ENCODE data around the gene ORC2. TPM values are rescaled to one million over a fixed set of nuclear protein-coding genes. Genes with fewer than 3 reads are reported as not detected.

The ORC2 gene
- total RNA-seq, 1 donor from 2014 or later, result 21.6 TPM

DNA sequence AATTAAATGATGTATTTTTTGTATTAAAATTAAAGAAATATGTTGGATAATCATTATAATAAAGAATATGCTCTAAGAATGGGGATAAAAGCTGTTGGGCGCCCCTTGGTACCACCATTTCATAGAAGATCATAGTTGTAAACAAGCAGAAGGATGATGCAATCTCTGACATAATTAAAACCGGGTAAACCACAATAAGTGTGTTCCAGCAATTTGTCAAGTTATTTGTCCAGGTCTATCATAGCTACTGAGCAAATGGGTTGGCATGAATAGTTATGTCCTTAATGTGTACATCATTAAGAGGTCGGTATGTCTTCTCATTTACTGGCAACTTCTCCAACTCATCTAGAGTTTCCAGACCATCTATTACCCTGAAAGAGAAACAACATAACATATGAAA lies 92.3 kb downstream of the ORC2 start:
- Histone ChIP-seq H3K27me3 (no peaks in the 10 kb centered on the region), H3K27ac (no peak overlapping the region), H3K4me1 (peaks cover 15% of the 10 kb centered on the region), H3K36me3 (peaks cover 0 to 25% of the 10 kb centered on the region in 2 donors), H3K4me3 (no peak overlapping the region), H3K9me3 (no peaks in the 10 kb centered on the region)
- intact Hi-C loops (cut with DNase I), result no loop called here
- TF ChIP-seq POLR2AphosphoS5 (IDR thresholded peaks at IDR 0.05; ENCODE audit: insufficient read depth in 1 of 2, low read depth in 1 of 2), result no peak
- no peak for TF ChIP-seq POLR2A (IDR thresholded peaks at IDR 0.05)
- TF ChIP-seq, protein P1, sequence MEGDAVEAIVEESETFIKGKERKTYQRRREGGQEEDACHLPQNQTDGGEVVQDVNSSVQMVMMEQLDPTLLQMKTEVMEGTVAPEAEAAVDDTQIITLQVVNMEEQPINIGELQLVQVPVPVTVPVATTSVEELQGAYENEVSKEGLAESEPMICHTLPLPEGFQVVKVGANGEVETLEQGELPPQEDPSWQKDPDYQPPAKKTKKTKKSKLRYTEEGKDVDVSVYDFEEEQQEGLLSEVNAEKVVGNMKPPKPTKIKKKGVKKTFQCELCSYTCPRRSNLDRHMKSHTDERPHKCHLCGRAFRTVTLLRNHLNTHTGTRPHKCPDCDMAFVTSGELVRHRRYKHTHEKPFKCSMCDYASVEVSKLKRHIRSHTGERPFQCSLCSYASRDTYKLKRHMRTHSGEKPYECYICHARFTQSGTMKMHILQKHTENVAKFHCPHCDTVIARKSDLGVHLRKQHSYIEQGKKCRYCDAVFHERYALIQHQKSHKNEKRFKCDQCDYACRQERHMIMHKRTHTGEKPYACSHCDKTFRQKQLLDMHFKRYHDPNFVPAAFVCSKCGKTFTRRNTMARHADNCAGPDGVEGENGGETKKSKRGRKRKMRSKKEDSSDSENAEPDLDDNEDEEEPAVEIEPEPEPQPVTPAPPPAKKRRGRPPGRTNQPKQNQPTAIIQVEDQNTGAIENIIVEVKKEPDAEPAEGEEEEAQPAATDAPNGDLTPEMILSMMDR (IDR thresholded peaks at IDR 0.05), result no peak
- DNase-seq (ENCODE audit: extremely low spot score in 2 of 2), result no peak

DNA sequence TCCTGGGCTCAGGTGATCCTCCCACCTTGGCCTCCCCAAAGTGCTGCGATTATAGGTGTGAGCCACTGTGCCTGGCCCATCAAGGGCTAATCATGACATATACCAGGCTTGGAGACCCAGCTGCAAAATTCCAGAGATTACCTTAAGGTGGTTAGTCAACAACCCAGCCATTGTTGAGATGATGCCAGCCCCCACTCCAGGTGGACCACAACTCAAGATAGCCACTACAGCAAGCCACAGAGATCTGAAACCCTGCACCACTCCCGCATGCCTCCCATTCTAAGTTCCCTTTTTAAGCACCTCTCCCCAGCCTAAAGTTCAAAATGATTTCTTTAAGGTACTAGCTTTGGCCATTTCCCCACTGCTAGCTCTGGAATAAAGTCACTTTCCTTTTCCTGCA lies 94.4 kb downstream of the ORC2 start:
- Histone ChIP-seq H3K4me1 (peaks cover 28% of the 10 kb centered on the region), H3K9me3 (no peaks in the 10 kb centered on the region), H3K36me3 (peaks cover 0 to 5% of the 10 kb centered on the region in 2 donors), H3K4me3 (no peak overlapping the region), H3K27ac (no peak overlapping the region), H3K27me3 (no peaks in the 10 kb centered on the region)
- TF ChIP-seq, protein P1 (IDR thresholded peaks at IDR 0.05), result no peak
- no peak for TF ChIP-seq POLR2AphosphoS5 (IDR thresholded peaks at IDR 0.05; ENCODE audit: insufficient read depth in 1 of 2, low read depth in 1 of 2)
- TF ChIP-seq POLR2A (IDR thresholded peaks at IDR 0.05), result no peak
- no peak for DNase-seq (ENCODE audit: extremely low spot score in 2 of 2)
- intact Hi-C loops (cut with DNase I), result no loop called here

DNA sequence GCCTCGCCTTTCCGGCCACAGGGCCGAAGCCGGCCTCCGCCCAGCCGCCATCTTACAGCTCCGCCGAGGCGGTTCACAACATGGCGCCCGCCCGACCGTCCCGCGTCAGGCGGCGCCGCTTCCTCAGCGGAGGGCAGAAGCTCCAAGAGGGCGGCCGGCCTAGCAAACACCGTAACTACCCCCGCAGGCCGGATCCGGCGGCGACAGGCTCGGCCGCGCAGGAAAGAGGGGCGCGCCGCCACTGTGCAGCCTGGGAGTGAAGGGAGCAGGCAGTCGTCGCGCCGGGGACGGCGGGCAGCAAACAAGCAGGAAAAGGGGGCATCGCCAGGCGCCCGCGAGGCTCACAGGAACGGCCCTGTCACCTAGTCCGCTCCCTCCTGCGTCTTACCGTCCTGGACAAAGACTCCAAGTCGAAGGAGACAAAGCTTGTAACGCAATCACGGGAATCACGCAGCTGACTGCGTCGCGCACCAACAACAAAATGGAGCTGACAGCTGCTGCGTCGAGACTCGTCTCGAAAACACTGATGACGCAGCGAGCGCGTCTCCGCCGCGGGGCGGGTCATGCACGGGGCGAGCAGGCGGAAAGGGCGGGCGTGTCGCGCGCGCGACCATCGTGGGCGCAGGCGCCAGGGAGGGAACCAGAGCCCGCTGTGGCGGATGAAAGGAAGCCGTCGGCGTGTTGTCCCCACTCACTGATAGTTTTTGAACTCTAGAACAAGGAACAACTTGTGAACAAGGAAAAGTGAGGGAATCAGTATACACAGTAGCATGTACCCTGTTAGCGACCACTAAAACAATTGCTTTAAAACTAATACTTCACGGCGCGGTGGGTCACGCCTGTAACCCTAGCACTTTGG lies 99.1 kb downstream of the ORC2 start, which contains the start of gene CLK1:
Gene CLK1, minus strand, starts transcription at position 483 of the 859 bp plus-strand sequence. CDS start 2,796 bp downstream, outside the sequence.
- peaks cover 55% of the 10 kb centered on the region for H3K4me1 ChIP-seq
- intact Hi-C loops (cut with DNase I), result loop anchor here (5.0 kb wide), 1 partner anchor 52 kb away; the partner anchor contains the start of gene BZW1
- H3K9me3 ChIP-seq, result no peaks in the 10 kb centered on the region
- TF ChIP-seq, protein P1 (IDR thresholded peaks at IDR 0.05), result peak in 1 of 3 experiments; percentile 16
- TF ChIP-seq POLR2AphosphoS5 (IDR thresholded peaks at IDR 0.05; ENCODE audit: insufficient read depth in 1 of 2, low read depth in 1 of 2), result peak; percentile 98 to 100
- peak; percentile 94 to 99 for TF ChIP-seq POLR2A (IDR thresholded peaks at IDR 0.05)
- peak within 1 kb of the TSS; percentile 100 for H3K27ac ChIP-seq
- DNase-seq (ENCODE audit: extremely low spot score in 2 of 2), result peak in 1 of 2 donors; percentile 98
- H3K36me3 ChIP-seq, result peaks cover 0 to 9% of the 10 kb centered on the region in 2 donors
- peak within 1 kb of the TSS; percentile 60 to 100 for H3K4me3 ChIP-seq
- H3K27me3 ChIP-seq, result no peaks in the 10 kb centered on the region

DNA sequence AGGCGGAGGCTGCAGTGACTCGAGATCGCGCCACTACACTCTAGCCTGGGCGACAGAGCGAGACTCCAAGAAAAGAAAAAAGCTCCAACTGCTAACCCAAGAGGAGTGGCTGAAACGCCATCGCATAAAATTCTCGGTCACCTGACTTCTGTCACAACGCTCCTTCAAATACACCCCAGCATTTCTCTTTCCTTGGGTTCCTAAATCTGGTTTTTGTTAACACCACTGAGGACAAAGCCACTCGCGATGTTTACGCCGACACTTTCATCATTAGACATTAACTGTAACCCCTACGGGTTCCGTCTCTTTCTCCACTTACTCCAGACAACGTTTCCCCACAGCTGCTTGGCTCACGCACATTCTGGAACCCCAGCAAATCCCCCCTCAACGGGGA lies 99.7 kb downstream of the ORC2 start:
- no peak for TF ChIP-seq POLR2AphosphoS5 (IDR thresholded peaks at IDR 0.05; ENCODE audit: insufficient read depth in 1 of 2, low read depth in 1 of 2)
- intact Hi-C loops (cut with DNase I), result loop anchor here (5.0 kb wide), 1 partner anchor 51 kb away; the partner anchor contains the start of gene BZW1
- Histone ChIP-seq H3K9me3 (no peaks in the 10 kb centered on the region), H3K4me1 (peaks cover 61% of the 10 kb centered on the region), H3K36me3 (peaks cover 0 to 16% of the 10 kb centered on the region in 2 donors), H3K4me3 (peak overlapping the region; percentile 60 to 100), H3K27ac (peak overlapping the region; percentile 100), H3K27me3 (no peaks in the 10 kb centered on the region)
- no peak for DNase-seq (ENCODE audit: extremely low spot score in 2 of 2)

DNA sequence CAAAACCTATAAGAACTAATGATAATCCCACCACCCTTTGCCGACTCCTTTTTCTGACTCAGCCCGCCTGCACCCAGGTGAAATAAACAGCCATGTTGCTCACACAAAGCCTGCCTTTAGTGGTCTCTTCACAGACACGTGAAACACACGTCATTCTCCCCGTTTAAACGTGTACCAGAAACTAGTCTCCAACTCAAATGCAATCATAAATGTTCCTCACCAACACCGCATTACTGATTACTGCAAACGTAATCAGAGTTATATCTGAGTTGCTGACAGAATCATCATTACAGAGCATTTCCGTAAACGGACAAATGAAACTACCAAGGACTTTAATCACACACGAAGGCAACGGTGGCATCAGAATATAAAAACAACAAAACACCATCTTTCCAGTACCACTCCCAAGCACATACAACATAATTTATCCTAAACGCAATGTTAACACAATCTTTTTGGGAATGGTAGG lies 100.9 kb downstream of the ORC2 start:
- no peaks in the 10 kb centered on the region for H3K9me3 ChIP-seq
- DNase-seq (ENCODE audit: extremely low spot score in 2 of 2), result no peak
- H3K36me3 ChIP-seq, result peaks cover 0 to 28% of the 10 kb centered on the region in 2 donors
- peaks cover 70% of the 10 kb centered on the region for H3K4me1 ChIP-seq
- no peaks in the 10 kb centered on the region for H3K27me3 ChIP-seq
- TF ChIP-seq POLR2A (IDR thresholded peaks at IDR 0.05), result peak in 1 of 2 donors; percentile 19
- TF ChIP-seq, protein P1 (IDR thresholded peaks at IDR 0.05), result no peak
- peak in 1 of 2 donors; percentile 77 for TF ChIP-seq POLR2AphosphoS5 (IDR thresholded peaks at IDR 0.05; ENCODE audit: insufficient read depth in 1 of 2, low read depth in 1 of 2)
- peak overlapping the region; percentile 60 to 100 for H3K4me3 ChIP-seq
- intact Hi-C loops (cut with DNase I), result loop anchor here (5.0 kb wide), 1 partner anchor 50 kb away; the partner anchor contains the start of gene BZW1
- H3K27ac ChIP-seq, result peak overlapping the region; percentile 100
